B cell (primary cell): ENCODE results near the gene CYP2R1.

Experiments
- CTCF ChIP-seq: fragments of 200-600 bp; IDR thresholded peaks from one replicate; pipeline ENCODE4 v1.8.0; 2022; ENCODE audit warnings: antibody characterized with exemption, mild to moderate bottlenecking
- EZH2 ChIP-seq: IDR thresholded peaks from 2 replicates; pipeline ENCODE4 v1.6.1; 2012; ENCODE audit warnings: borderline replicate concordance, low read depth, mild to moderate bottlenecking, moderate library complexity, low read length; ENCODE audit not compliant: insufficient read depth, poor library complexity, severe bottlenecking

GRCh38 chr11:14855890-14856289, 36.1 kb downstream of the CYP2R1 start:
- no peak for TF ChIP-seq CTCF
- TF ChIP-seq EZH2 = no peak
